ENCODE measurements around the gene KRTAP1-3. TPM values are rescaled to one million over a fixed set of nuclear protein-coding genes. Genes with fewer than 3 reads are reported as not detected.
"Not testable (repeated sequence)": the region's sequence is repeated elsewhere in the genome, so short reads cannot be mapped to it uniquely, and the experiment has no call there.

Gene KRTAP1-3
- total RNA-seq, 6 donors from 2014 or later = not detected

DNA sequence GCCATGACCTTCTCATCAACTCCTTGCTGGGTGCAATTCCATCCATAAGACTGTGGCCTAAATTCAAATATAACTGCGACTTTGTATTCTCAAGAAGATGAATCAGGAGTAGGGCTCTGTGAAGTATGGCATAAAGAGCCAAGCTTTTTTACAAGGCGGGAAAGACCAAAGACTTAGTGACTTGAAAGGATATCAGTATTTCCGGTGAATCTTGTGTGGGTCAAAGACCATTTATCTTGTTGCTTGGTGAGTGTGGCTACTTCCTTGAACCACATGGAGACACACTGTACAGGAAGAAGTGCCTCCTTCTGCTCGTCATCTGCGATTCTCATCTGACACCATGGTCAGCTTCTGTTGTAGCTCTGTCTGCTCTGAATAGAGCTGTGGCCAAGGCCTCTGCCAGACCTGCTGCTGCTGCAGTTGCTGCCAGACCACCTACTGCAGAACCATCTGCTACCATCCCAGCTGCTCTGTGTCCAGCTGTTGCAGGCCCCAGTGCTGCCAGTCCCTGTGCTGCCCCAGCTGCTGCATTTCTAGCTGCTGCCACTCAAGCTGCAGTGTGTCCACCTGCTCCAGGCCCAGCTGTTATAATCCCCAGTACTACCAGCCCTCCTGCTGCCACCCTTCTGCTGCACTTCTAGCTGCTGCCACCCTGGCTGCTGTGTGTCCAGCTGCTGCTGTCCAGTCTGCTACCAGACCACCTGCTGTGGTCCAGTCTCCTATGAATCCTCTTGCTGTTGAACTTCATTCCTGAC is 37.1 kb upstream of the KRTAP1-3 start:
- DNase-seq (peak in 1 of 2 donors; percentile 27), ATAC-seq (ENCODE audit: low FRiP score in 2 of 2) (no peak)
- H3K27me3 ChIP-seq = no peaks in the 10 kb centered on the region
- no peaks in the 10 kb centered on the region for H3K4me1 ChIP-seq
- H3K27ac ChIP-seq = no peak overlapping the region
- no peak overlapping the region for H3K4me3 ChIP-seq
- H3K9me3 ChIP-seq = no peaks in the 10 kb centered on the region
- no peaks in the 10 kb centered on the region for H3K36me3 ChIP-seq
- TF ChIP-seq POLR2A (IDR thresholded peaks at IDR 0.05) = no peak
- TF ChIP-seq POLR2AphosphoS5 (IDR thresholded peaks at IDR 0.05) = no peak
- no peak for TF ChIP-seq EP300 (IDR thresholded peaks at IDR 0.05)
- TF ChIP-seq, protein P1, sequence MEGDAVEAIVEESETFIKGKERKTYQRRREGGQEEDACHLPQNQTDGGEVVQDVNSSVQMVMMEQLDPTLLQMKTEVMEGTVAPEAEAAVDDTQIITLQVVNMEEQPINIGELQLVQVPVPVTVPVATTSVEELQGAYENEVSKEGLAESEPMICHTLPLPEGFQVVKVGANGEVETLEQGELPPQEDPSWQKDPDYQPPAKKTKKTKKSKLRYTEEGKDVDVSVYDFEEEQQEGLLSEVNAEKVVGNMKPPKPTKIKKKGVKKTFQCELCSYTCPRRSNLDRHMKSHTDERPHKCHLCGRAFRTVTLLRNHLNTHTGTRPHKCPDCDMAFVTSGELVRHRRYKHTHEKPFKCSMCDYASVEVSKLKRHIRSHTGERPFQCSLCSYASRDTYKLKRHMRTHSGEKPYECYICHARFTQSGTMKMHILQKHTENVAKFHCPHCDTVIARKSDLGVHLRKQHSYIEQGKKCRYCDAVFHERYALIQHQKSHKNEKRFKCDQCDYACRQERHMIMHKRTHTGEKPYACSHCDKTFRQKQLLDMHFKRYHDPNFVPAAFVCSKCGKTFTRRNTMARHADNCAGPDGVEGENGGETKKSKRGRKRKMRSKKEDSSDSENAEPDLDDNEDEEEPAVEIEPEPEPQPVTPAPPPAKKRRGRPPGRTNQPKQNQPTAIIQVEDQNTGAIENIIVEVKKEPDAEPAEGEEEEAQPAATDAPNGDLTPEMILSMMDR (IDR thresholded peaks at IDR 0.05) = no peak
- 67 to 75% methylated on average over 5 of the region's 5 CpGs for WGBS, 2 donors

DNA sequence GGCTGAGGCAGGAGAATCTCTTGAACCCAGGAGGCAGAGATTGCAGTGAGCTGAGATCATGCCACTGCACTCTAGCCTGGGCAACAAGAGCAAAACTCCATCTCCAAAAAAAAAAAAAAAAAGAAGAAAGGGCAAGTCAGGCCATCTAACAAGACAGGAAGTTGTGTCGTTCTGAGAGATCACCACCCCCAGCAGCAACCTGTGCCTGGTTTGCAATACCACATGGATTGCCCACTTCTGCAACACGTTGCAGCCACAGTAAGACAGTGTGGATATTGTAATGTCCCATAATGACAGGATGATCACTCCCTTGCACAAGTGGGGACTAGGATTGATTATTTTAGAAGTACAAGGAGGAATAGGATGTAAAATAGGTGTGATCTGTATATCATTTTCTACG is 34.4 kb upstream of the KRTAP1-3 start:
- 73 to 77% methylated on average over 3 of the region's 3 CpGs for WGBS, 2 donors
- Histone ChIP-seq H3K36me3 (no peaks in the 10 kb centered on the region), H3K9me3 (no peaks in the 10 kb centered on the region), H3K27me3 (no peaks in the 10 kb centered on the region), H3K4me1 (no peaks in the 10 kb centered on the region), H3K4me3 (no peak overlapping the region), H3K27ac (no peak overlapping the region)
- TF ChIP-seq EP300 (IDR thresholded peaks at IDR 0.05) = no peak
- no peak for DNase-seq
- no peak for ATAC-seq (ENCODE audit: low FRiP score in 2 of 2)

DNA sequence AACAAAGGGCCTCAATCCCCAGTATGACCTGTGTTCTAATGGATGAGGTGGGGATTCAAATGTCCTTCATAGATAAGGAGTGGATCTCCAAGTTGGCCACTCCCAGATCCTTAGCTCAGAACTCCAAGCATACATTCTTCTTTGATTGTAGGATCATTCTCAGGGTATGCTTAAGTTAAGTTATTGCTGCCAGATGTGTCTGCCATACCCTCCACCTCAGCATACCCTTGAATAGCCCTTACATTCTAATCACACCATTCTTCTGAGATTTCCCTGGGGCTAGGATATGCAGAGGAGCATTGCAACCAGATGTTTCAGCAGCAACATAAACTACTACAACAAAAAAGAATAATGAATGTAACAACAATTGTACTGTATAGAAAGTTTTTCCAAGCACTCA is 32.6 kb upstream of the KRTAP1-3 start:
- ATAC-seq (ENCODE audit: low FRiP score in 2 of 2) = no peak
- Histone ChIP-seq H3K4me3 (no peak overlapping the region), H3K36me3 (no peaks in the 10 kb centered on the region), H3K27ac (no peak overlapping the region), H3K27me3 (no peaks in the 10 kb centered on the region), H3K4me1 (no peaks in the 10 kb centered on the region), H3K9me3 (no peaks in the 10 kb centered on the region)
- DNase-seq = no peak
- TF ChIP-seq EP300 (IDR thresholded peaks at IDR 0.05) (no peak), POLR2AphosphoS5 (IDR thresholded peaks at IDR 0.05) (no peak), POLR2A (IDR thresholded peaks at IDR 0.05) (no peak)
- TF ChIP-seq, protein P1 (IDR thresholded peaks at IDR 0.05) = no peak

DNA sequence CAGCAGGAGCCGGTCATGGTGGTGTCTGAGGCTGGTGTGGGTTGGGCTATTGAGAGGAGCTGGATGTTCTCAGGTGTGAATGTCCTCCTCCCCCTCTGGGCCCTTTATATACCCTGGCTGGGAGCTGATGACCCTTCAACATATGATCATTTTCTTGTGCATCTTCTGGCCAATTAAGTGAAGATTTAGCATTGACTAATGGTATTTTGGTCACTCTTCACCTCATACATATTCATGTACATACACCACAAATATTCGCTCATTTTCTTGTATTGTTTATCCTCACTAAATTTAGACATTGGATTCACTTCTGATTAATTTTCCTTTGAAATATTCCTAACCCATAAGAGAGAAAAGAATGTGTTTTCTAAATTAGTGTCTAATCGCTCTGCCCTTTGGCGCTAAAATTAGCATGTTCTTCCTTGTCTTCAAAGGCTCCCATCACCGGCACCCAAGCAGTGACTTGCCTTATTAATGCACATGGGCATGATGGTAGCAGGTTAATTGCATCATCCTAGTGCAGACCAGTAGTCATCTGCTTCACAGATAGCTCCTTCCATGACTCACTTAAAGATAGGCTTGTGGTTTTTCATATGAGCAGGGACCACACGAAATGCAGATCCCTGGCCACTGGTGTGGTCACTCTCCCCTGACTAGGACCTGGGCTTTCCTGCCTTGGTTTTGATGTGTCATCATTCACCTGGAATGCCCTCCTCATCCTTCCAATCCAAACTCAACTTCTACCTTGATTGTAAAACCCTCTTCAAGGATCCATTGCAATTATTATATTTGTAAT is 31.4 kb upstream of the KRTAP1-3 start, which contains the start of gene KRTAP2-4:
Gene KRTAP2-4 (minus strand): TSS at position 51 of the 796 bp plus-strand sequence. CDS start 34 bp downstream, at position 17.
- Histone ChIP-seq H3K4me1 (no peaks in the 10 kb centered on the region), H3K27ac (no peak within 1 kb of the TSS), H3K9me3 (no peaks in the 10 kb centered on the region), H3K36me3 (no peaks in the 10 kb centered on the region), H3K4me3 (no peak within 1 kb of the TSS), H3K27me3 (no peaks in the 10 kb centered on the region)
- ATAC-seq (ENCODE audit: low FRiP score in 2 of 2) = no peak
- 80 to 89% methylated on average over 6 of the region's 6 CpGs for WGBS, 2 donors
- no peak for DNase-seq
- TF ChIP-seq POLR2AphosphoS5 (IDR thresholded peaks at IDR 0.05) (no peak), POLR2A (IDR thresholded peaks at IDR 0.05) (no peak), EP300 (IDR thresholded peaks at IDR 0.05) (no peak)
- TF ChIP-seq, protein P1 (IDR thresholded peaks at IDR 0.05) = no peak

DNA sequence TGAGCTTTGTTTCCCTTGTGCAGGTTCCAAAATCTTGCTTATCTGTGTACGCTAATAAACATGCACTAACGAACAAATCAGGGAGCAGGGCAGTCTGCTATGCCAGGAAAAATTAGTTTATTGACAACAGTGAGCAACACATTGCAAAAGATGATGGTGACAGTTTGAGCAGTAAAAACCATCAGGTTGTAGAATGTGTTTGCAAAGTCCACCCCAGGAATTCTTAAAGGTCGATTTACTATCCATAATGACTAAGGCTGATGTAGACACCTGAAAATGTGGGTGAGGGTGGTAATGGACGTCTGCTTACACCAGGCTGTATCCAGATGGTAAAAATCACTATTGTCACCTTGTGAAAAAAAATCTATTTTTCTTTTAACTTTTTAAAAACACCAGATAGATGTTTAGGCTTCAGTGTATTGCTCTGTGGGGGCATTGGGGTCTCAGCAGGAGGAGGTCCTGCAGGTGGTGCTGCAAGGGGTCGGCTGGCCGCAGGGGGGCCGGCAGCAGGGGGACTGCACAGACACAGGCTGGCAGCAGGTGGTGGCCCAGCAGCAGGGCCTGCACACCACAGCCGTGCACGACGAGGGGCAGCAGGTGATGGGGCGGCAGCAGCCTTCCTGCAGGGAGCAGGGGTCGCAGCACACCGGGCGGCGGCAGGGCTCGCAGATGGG is 30.5 kb upstream of the KRTAP1-3 start:
- H3K4me3 ChIP-seq; DNase-seq; H3K9me3 ChIP-seq; H3K36me3 ChIP-seq; H3K4me1 ChIP-seq; H3K27me3 ChIP-seq; H3K27ac ChIP-seq; ATAC-seq (ENCODE audit: low FRiP score in 2 of 2): not testable (repeated sequence)
- WGBS, 2 donors = 65 to 79% methylated on average over 6 to 7 of the region's 16 CpGs

Measured in upper lobe of left lung (tissue), 6 donors.